NB4 (cell line): ENCODE results near the gene DMPK.

Experiments
- DNase-seq: peaks from one replicate; pipeline ENCODE4 v3.0.0; 2010; ENCODE audit warnings: low read depth
- H3K4me3 ChIP-seq: one replicate; pipeline ENCODE4 v1.5.1; 2011; ENCODE audit warnings: mild to moderate bottlenecking, low read depth, low read length, moderate library complexity
- MYC ChIP-seq: IDR thresholded peaks from 2 replicates; pipeline ENCODE4 v1.6.1; 2011; ENCODE audit warnings: low read depth, low read length
- POLR2A ChIP-seq: IDR thresholded peaks from 2 replicates; pipeline ENCODE4 v1.6.1; 2011; ENCODE audit warnings: mild to moderate bottlenecking; ENCODE audit not compliant: insufficient read length; ENCODE audit errors: extremely low read depth
- TF ChIP-seq, protein P1 (sequence below): IDR thresholded peaks from one replicate; pipeline ENCODE4 v1.5.1; 2012; ENCODE audit warnings: low read depth, low read length
- TF ChIP-seq, protein P2 (sequence below): IDR thresholded peaks from 2 replicates; pipeline ENCODE4 v1.6.1; 2011; ENCODE audit warnings: low read depth, low read length

DMPK gene

DNA sequence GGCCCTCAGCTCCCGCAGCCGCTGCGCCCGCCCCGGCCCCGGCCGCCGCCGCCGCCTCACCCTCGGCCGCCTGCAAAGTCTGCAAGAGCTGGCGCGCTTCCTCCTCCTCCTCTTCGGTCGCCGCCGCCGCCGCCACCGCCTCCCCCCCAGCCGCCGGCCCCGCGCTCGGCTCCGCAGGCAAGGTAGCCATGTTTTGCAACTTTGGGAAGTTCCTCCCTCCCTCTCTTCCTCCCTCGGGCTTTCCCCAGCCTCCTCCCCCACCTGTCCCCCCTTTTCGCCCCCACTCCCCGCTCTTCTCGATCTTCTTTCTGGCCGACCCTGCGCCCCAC, 13.7 kb downstream of the DMPK start:
- TF ChIP-seq, protein P1, sequence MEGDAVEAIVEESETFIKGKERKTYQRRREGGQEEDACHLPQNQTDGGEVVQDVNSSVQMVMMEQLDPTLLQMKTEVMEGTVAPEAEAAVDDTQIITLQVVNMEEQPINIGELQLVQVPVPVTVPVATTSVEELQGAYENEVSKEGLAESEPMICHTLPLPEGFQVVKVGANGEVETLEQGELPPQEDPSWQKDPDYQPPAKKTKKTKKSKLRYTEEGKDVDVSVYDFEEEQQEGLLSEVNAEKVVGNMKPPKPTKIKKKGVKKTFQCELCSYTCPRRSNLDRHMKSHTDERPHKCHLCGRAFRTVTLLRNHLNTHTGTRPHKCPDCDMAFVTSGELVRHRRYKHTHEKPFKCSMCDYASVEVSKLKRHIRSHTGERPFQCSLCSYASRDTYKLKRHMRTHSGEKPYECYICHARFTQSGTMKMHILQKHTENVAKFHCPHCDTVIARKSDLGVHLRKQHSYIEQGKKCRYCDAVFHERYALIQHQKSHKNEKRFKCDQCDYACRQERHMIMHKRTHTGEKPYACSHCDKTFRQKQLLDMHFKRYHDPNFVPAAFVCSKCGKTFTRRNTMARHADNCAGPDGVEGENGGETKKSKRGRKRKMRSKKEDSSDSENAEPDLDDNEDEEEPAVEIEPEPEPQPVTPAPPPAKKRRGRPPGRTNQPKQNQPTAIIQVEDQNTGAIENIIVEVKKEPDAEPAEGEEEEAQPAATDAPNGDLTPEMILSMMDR: no peak
- TF ChIP-seq POLR2A: no peak
- TF ChIP-seq MYC: no peak
- TF ChIP-seq, protein P2, sequence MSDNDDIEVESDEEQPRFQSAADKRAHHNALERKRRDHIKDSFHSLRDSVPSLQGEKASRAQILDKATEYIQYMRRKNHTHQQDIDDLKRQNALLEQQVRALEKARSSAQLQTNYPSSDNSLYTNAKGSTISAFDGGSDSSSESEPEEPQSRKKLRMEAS: no peak
- DNase-seq: peak; percentile 66
- H3K4me3 ChIP-seq: peak overlapping the region; percentile 65

DNA sequence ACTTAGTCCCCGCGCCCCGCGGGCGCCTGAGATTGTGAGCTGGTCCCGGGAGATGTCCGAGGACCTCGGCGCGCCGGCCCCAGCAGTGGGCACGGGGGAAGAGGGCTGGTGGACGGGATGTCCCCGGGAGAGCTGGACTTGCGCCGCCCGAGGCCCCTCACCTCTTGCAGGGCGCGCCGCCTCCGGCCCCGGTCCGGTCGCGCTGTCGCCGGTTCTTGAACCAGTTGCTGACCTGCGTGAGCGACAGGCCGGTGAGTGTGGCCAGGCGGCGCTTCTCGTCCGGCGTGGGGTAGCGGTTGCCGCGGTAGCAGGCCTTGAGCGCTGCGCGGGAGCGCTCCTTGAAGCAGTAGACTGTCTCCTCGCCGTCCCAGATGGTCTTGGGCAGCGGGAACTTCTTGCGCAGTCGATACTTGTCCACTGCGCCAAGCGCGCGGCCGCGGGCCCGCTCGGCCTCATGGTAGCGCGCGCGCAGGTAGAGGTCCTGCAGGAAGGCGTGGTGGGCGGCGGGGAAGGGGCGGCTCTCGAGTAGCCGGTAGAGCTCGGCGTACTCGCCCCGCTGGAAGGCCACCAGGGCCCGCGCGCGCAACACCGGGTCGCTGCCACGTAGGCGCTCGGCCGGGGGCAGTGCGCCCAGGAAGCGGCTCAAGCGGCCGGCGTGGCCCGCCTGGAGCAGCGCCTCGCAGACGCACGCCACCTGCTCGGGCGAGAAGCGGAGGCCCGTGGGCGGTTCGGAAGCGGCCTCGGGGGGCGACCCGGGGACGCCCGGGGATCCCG, 14.2 kb downstream of the DMPK start:
- peak overlapping the region; percentile 53 for H3K4me3 ChIP-seq
- TF ChIP-seq, protein P1: no peak
- TF ChIP-seq POLR2A (peak; percentile 46), MYC (no peak; the same call in none of the 2 replicates)
- DNase-seq: peak; percentile 74

DNA sequence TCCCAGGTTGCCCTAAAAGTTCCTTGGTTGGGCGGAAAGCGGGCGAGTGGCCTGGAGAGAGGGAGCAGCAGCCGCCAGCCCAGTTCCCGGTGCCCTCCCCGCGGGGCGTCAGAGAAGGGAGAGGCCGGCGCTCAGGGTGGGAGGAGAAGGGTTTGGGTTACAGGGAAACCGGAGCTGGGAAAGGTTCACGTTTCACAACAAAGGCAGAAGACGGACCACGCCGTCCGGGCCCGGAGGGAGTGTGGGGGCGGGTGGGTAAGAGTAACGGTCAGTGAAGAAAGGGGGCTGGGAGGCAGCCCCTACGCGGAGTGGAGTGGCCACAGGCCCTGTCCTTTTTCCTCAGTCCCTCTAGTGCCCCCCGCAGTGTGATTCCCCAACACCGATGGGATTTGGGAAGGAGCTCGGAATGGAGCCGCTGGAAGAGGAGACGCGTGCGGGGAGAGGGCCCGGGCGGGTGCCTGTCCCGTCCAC, 14.8 kb downstream of the DMPK start:
- peak; percentile 50; the same call in 1 of the 2 replicates for TF ChIP-seq MYC
- TF ChIP-seq, protein P1: no peak
- TF ChIP-seq, protein P2: peak; percentile 66
- TF ChIP-seq POLR2A: no peak
- peak overlapping the region; percentile 53 for H3K4me3 ChIP-seq
- peak; percentile 65 for DNase-seq

DNA sequence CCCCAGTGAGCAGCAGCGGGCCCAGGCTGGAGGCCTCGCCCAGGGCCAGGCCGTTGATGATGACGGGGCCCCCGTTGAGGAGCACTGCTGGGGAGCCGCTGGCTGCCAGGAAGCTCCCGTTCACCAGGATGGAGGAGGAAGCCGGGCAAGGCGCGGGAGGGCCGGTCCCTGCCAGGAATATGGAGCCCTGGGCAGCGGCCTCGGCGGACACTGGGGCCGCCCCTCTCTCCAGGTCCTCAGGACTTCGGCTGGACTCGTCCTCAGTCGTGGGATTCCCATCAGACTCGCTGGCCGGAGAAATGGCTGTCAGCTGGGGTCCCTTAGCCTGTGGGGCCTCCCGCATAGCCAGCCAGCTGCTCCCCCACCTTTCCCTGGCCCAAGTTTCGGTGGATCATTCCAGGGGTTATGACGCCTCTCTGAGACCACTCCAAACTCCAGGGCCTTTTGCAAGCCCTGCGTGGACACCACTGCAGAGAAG, 15.4 kb downstream of the DMPK start:
- peak overlapping the region; percentile 53 for H3K4me3 ChIP-seq
- TF ChIP-seq, protein P2: no peak
- TF ChIP-seq, protein P1: no peak
- no peak for TF ChIP-seq MYC
- no peak for TF ChIP-seq POLR2A
- DNase-seq: no peak

DNA sequence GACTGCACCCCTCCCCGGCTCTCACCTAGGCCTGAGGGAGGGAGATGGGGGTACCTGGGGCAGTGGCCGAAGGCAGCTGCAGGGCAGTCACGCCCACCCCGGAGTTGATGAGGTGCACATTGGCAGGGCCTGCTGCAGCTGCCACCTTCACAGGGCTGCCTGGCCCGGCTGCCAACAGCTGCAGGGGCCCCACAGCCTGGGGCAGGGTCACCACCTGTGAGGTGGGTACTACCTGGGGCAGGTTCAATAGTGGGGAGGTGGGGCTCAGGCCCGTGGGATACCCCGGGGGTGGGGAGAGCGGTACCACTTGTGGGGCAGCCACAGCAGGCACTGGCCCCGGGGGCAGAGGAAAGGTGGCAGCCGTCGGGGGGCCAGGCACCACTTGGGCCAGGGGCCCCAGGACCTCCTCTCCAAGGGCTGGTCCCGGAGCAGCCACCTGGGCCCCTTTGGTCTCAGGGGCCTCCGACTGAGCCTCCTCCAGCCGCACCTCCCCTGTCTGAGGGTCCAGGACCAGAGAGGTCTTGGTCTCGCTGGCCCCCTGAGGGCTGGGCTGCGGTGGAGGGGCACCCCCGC, 15.9 kb downstream of the DMPK start:
- H3K4me3 ChIP-seq: no peak overlapping the region
- no peak for TF ChIP-seq MYC
- TF ChIP-seq, protein P1: no peak
- no peak for TF ChIP-seq POLR2A
- TF ChIP-seq, protein P2: no peak
- DNase-seq: no peak
